HG03469 (cell line): ENCODE measurements around the gene LDLRAD3.
"Not testable (repeated sequence)": the region's sequence is repeated elsewhere in the genome, so short reads cannot be mapped to it uniquely, and the experiment has no call there.

Experiments
- ATAC-seq: cut with Tn5 transposase; IDR thresholded peaks from one replicate; pipeline ENCODE4 v1.9.1; 2021; ENCODE audit warnings: mild to moderate bottlenecking, moderate library complexity, moderate number of reproducible peaks; ENCODE audit not compliant: unreplicated experiment

LDLRAD3 gene

GRCh38 chr11:36189735-36190134 is 245.9 kb downstream of the LDLRAD3 start:
- not testable (repeated sequence) for ATAC-seq

DNA sequence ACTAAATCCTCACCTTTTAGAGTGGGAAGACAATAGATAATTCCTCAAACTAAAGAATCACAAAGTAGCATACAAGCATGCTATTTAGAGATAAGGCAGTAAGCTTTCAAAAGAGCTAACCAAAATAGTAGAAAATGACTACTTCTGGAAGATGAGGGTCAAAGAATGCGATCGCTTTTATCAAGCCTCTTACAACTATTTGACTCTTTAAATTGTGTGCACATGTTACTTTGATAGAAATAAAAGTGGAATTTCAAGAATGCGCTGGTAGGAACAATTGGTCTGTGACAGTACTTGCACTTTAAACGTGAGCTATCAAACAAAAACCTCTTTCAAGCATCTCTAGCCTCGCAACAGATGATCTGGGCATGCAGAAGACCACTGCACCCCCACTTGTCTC is 248.1 kb downstream of the LDLRAD3 start:
- ATAC-seq, result no peak

DNA sequence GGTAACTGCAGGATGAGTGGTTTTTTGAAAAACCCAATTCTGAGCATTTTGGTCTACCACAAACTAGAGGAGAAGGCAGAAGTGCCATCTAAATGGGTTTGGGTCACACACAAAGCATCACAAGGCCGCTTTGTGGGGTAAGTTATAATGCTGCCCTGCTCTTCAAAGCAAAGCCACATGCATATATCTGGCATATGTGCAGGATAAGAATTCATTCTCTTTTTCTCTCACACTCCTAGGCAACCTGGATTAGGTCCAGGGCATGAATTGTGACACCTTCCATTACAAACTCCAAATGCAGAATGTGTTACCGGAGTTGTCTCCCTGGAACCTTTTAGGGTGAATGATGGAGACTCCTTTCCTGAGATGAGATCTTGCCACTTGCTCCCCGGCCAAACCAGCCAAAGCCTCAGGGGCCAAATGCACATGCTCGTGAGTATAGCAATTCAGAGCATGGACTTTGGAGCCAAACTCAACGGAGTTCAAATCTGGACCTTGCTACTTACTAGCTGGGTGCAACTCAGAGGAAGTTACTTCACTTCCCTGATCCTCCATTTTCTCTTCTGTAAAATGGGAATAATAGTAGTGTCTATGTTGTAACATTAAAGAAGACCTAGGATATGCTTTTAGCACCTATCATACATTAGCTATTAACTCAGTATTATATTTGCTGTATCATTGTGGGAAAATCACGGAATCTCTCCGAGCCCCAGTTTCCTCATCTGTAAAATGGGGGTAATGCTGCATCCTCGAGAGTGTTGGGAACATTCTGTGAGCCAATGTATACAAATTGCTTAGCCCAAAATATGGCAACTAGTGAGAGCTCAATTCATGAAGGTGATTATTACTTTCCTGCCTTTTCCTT is 248.8 kb downstream of the LDLRAD3 start:
- ATAC-seq, result no peak

DNA sequence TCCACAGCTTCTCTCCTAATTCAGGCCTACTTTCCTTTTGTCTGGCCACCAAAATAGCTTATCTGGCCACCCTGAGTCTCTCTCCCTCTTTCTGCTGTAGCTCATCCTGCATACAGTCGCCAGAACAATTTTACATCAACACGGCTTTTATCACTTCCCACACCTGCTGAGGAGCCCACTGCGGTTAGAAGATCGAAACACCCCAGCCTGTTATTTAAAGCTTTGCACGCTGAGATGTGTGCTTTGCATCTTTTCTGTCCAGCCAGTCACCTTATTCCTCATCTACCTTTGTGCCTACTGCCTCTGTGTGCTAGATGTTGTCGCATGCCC is 249.4 kb downstream of the LDLRAD3 start:
- no peak for ATAC-seq

- ATAC-seq, result no peak
Measured at GRCh38 chr11:36193721-36194120, 249.9 kb downstream of the LDLRAD3 start.

GRCh38 chr11:36195496-36196354 is 251.9 kb downstream of the LDLRAD3 start:
- ATAC-seq, result no peak

- ATAC-seq, result no peak
Measured at GRCh38 chr11:36196411-36196998, 252.6 kb downstream of the LDLRAD3 start.

DNA sequence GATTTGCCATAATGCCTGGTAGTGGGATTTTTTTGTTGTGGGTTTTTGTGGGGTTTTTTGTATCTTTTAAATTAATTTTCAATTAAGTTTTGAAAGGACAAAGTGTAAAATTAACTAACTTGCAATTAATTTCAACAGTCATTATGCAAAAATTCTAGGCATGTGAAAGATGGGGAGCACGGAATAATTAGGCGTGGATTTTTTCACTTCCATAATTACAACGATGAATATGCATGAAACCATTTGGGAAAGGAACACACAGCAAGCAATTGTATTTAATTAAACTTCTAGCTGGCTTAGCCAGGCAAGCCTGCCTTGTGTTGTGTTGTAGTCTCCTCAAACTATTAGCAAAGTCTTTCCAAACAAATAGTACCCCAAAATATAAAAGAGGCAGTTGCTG is 257.5 kb downstream of the LDLRAD3 start:
- ATAC-seq, result no peak

- ATAC-seq, result no peak
Measured at GRCh38 chr11:36205536-36205935, 261.7 kb downstream of the LDLRAD3 start.

DNA sequence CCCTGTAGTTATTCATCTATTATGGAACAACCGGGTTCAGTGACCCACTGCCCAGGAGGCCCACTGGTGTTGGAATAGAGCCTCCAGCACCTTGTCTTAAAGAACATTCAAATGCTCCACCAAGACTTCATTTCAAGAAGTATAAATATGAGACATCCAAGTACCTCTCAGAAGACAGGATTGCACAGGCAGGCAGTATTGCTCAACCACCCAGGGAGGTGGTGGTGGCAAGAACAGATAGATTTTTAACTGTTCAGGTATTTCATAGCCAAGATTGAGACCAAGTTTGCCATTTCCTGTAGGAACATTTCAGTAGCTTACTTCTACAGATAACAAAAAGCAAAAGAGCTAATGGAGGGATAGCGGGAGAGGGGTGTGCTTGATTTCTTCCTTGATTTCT is 266.7 kb downstream of the LDLRAD3 start:
- no peak for ATAC-seq

DNA sequence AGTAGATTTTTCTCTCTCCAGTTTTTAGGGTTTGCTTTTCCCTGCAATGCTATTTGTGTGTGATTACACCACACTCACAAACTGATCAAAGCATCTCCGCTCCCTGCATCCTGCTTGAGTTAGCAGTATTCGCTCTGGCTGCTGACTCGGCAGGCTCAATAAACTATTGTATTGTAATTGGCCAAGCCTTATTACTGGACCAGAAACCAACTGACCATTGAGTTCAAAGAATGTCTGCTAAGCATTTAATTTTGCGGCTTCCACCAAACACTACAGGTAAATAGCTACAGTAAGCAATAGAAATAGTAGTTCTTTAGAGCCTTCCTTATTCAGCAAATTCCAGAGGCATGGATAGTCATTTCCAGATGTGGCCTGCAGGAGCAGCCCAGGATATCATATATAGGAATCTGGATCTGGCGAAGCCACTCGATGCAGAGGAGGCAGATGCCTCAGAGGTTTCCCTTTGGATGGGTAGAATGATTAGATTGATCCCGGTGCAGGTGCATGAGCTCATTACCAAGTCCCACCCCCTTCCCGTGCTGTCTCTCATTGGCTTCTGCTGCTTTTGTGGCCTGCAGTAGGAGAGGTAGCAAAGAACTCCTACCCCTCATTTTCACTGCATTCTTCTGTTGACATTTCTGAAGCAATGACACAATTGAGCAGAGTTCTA is 268.0 kb downstream of the LDLRAD3 start:
- ATAC-seq, result no peak

DNA sequence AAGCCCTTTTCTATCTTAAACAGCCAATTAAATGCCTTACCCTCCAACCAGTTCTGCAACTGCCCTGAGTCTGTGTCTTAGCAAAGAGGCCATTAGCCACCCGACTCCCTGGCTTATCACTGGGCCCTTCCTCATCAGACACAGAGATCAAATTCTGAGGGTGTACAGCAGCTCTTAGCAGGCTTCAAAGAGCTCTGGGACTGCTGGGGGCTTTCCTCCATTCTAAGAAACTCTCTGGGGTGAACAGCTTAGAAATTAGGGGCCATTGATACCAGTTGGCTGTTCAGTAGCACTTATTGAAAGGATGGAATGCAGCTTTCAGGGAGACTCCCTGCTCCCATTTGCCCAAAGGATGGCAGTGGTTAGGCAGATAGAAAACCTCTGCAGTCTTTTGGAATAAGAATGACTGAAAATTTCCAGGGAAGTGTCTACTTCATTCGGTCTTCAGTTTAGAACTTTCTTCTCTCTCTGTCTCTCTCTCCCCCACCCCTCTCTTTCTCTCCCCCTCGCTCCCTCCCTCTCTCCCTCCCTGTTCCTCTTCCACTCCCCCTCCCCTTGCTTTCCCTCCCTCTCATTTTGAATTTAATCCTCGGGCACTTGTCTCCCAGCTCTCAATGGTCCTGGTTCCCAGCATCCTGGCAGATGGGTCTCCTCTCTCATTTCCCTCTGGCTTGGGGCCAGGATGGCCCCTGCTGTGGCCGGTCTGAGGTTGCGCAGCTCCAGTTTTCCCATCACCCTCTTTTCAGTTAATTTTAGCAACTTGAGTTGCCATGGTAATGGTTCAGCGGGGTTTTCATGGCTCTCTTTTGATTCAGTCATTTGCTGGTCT is 268.9 kb downstream of the LDLRAD3 start:
- no peak for ATAC-seq

DNA sequence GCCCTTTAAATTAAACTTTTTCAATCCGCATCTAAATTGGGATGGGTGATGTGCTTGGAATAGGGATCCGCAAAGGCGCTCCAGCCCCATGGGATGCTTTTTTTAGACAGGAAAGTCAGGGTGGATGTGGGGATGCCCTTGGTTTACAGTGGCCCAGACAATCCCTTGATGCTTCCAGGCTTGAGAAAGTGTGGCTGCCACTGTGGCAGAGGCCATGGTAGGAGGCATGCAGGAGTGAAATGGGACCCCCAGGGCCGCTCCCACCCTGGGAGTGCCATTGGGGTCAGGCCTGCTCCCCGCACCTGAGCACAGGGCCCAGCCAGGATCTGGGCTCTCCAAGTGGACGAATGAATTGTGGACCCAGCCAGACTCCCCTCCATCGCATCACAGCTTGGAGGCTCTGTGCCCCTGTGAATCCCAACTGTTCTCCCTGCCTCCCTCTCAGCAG is 269.6 kb downstream of the LDLRAD3 start:
- ATAC-seq, result no peak

DNA sequence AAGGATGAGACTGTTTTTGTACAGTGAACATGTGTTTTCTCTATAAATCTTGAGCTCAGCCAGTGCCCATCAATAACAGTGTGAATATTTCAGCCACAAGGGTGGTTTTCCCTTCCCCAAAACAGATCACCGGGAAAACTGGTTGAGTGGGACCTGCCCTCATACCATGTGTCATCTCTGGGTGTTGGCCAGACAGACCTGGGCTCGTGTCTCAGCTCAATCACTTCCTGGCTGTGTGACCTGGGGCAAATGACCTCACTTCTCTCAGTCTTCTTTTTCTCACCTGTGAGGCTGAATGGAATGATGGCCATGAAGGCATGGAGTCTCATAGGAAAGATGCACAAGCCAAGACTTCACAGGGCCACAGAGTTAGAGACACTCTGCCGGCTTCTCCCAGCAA is 270.6 kb downstream of the LDLRAD3 start:
- ATAC-seq, result no peak

- ATAC-seq, result no peak
Measured at GRCh38 chr11:36214976-36215692, 271.3 kb downstream of the LDLRAD3 start.

DNA sequence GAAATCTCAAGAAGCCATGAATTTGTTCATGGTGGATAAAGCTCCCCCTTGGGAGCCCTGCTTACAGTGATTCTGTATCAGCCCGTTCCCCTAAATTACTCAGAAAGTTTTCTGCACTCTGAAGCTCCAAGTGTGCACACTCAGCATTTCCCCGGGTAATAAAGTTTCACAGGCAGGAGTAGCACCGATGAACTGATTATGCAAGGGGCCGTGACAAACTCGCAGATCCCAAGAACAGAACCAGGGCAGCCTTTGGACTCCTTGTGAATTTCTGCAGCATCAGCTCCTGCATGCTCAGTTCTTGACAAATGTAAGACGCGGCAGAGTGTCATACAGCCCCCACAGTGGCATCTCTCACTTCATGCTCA is 271.8 kb downstream of the LDLRAD3 start:
- ATAC-seq, result no peak

DNA sequence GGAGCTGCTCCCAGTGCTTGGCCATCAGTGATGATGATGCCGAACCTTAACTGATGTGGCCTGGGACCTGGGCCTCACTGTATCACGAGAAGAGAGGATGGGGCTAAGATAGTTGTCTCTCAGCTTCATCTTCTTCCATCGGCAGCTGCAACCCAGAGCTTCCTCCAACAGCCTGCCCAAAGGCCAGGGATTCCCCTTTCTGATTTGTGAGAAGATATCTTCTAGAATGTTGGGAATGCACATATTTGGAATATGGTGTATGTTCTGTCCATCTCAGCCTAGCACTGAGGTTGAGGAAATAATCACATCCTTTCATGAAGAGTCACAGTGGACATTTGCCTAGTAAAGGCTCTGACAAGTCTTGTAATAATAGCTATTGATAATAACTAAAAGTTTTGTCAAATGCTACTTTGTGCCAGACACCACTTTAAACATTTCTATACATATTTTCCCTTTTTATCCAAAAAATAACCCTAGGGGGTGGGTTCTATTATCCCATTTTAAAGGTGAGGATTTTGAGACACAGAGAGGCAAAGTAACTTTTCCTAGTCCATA is 272.3 kb downstream of the LDLRAD3 start:
- no peak for ATAC-seq

DNA sequence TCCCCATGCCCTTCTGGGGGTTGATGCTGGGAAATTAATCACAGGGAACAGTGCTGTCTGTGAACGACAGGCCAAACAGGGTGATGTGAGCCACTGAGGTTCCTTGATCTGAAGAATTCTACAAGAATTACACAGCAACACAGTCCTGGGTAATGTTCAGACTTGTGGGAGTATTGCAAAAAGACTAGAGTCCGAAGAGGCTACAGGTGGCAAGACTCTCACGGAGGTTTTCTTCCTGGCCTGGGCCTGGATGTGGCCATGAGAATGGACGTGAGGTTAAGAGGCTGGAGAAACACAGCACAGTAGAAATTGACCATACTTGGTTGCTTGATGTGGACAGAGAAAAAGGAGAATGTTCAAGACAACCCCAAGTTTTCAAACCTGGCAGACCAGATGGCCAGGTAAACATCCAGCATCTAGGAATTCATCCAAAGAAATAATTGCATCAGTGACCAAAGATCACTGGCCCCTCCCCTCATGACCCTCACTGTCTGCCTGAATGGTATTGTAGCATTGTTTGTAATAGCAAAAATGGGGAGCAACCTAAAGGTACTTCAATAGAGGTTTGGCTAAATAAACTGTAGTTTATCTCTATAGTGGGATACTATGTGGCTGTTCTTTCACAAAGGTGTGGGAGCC is 274.5 kb downstream of the LDLRAD3 start:
- ATAC-seq, result no peak

- ATAC-seq, result no peak
Measured at GRCh38 chr11:36219996-36220395, 276.1 kb downstream of the LDLRAD3 start.
